K562 (cell line): ENCODE measurements around the gene TTC9B. TPM values are rescaled to one million over a fixed set of nuclear protein-coding genes. Genes with fewer than 3 reads are reported as not detected.

Experiments
- CCNT2 ChIP-seq: IDR thresholded peaks from 2 replicates; pipeline ENCODE4 v1.6.1; 2011; ENCODE audit warnings: borderline replicate concordance, low read depth, mild to moderate bottlenecking, moderate library complexity, mixed read lengths, low read length; ENCODE audit not compliant: insufficient read length; ENCODE audit errors: extremely low read depth
- DDX20 ChIP-seq: fragments of 450-650 bp; IDR thresholded peaks from 2 replicates; pipeline ENCODE4 v1.6.1; 2016; ENCODE audit warnings: missing genetic modification characterization, low read depth, mild to moderate bottlenecking, missing compliant biosample characterization, moderate library complexity
- FOXM1 ChIP-seq, 2 experiments: fragments of 450-650 bp in 1 of 2; sonication (generic) in 1 of 2; formaldehyde crosslinking in 1 of 2; IDR thresholded peaks; 2 replicates each; pipeline versions ENCODE4 v1.6.1 to v1.9.0; 2017 to 2022; ENCODE audit warnings: low read depth in 2 of 2, mild to moderate bottlenecking in 2 of 2, missing genetic modification reagents in 1 of 2, moderate library complexity in 1 of 2
- JUND ChIP-seq, 2 experiments: IDR thresholded peaks; 2 replicates in 1 of 2; 3 replicates in 1 of 2; pipeline ENCODE4 v1.6.1; 2011; ENCODE audit warnings: borderline replicate concordance in 2 of 2, low read depth in 2 of 2, low read length in 2 of 2, improper control_type of control experiment in 1 of 2, missing biosample characterization in 1 of 2, missing genetic modification characterization in 1 of 2, missing genetic modification reagents in 1 of 2
- KLF16 ChIP-seq: IDR thresholded peaks from 2 replicates; pipeline ENCODE4 v1.6.1; 2016; ENCODE audit warnings: antibody characterized with exemption
- NCOA1 ChIP-seq: fragments of 450-650 bp; IDR thresholded peaks from 2 replicates; pipeline ENCODE4 v1.6.1; 2016; ENCODE audit warnings: low read depth
- POLR2G ChIP-seq: fragments of 200-400 bp; formaldehyde crosslinking; IDR thresholded peaks from 2 replicates; pipeline ENCODE4 v1.6.1; 2017; ENCODE audit warnings: low read depth, mild to moderate bottlenecking, antibody characterized with exemption, low read length, moderate library complexity
- TFAM ChIP-seq: fragments of 250-450 bp; sonication (Bioruptor Pico); conservative IDR thresholded peaks from 2 replicates; pipeline ENCODE4 v1.5.0; 2021; ENCODE audit warnings: mild to moderate bottlenecking, moderate library complexity
- TRIM28 ChIP-seq: fragments of 450-650 bp; IDR thresholded peaks from 2 replicates; pipeline ENCODE4 v1.6.1; 2017
- ZBTB7A ChIP-seq: IDR thresholded peaks from 2 replicates; pipeline ENCODE4 v1.6.1; 2011; ENCODE audit warnings: low read depth, mild to moderate bottlenecking, low read length, moderate library complexity, borderline replicate concordance; ENCODE audit not compliant: control insufficient read depth
- ZFX ChIP-seq: sonication (generic); formaldehyde crosslinking; IDR thresholded peaks from 2 replicates; pipeline ENCODE4 v1.8.0; 2022; ENCODE audit warnings: mild to moderate bottlenecking, missing genetic modification reagents, moderate library complexity
- ZNF766 ChIP-seq: fragments of 200-800 bp; sonication (Bioruptor generic); conservative IDR thresholded peaks from 2 replicates; pipeline ENCODE4 v1.6.1; 2016; ENCODE audit warnings: missing genetic modification characterization, missing compliant biosample characterization
- ZSCAN29 ChIP-seq: fragments of 450-650 bp; IDR thresholded peaks from 2 replicates; pipeline ENCODE4 v1.6.1; 2017
- polyA plus RNA-seq, 8 experiments: library from polyadenylated mRNA; depleted of rRNA in 4 of 8; stranded (reverse) in 5 of 8; unstranded in 3 of 8; fragments of >200 nt; fragmentation: Nextera tagmentation in 2 of 8; fragmentation: Illumina TruSeq in 1 of 8; extraction: Ambion mirVana in 2 of 8; extraction: Trizol in 1 of 8; gene quantifications; 2 replicates each; pipeline versions ENCODE4 v1.2.1 to v1.2.3, GENCODE V29; 2011 to 2014; ENCODE audit warnings: inconsistent platforms in 1 of 8, missing spikeins in 1 of 8
- total RNA-seq, 7 experiments: library from RNA; depleted of rRNA in 6 of 7; stranded (reverse); fragments of >200 nt in 6 of 7; fragmentation: Illumina TruSeq in 2 of 7; extraction: Trizol in 2 of 7; gene quantifications; 2 replicates each; pipeline versions ENCODE4 v1.2.1 to v1.2.3, GENCODE V29; 2011 to 2021; ENCODE audit warnings: low replicate concordance in 1 of 7
- TF ChIP-seq, protein P1 (sequence below): fragments of 450-650 bp; IDR thresholded peaks from 2 replicates; pipeline ENCODE4 v1.6.1; 2016; ENCODE audit warnings: mild to moderate bottlenecking, moderate library complexity

TTC9B gene
- total and polyA plus RNA-seq, 9 of the 15 experiments (the other 6 are each of a cell fraction or from before 2014, with no cell fraction given), result 0.06 to 0.14 TPM; not detected in 7

DNA sequence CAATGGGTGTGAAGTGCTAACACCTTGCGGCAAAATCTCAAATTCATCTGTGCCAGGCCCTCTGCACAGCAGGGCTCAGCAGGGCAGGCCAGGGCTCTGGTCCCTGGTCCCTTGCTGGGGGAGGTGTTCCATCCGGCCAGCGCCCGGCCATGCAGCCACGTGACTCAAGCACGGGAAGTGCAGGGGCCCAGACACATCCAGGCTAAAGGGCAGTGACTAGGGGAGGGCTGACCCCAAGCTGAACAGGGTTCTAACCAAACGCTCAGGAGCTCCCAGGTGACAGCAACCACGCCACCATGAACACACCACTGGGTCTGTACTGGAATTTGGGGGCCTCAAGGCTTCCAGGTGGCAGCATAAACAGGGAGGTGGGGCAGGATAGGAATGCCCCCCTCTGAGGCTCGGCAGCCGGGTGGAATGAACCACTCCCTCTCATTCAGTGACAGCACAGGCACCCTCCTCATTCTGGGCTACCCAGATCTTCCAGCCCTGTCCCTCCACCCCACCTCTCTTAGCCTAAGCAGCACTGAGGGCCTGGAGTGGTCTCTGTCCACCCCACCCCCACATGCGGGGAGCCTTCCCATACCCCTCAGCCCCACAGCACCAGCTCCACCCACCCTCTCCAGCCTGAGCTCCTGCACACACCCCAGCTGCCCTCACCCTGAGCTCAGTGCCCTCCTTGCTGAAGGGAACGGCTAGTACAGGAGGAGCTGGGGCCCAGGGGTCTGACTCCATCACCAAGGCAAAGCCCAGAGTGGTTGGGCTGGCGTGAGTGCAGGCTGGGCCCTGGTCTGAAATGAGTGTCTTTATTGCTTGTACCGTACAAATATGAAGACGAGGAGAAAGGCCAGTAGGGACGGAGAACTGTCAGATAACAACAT is 13.6 kb upstream of the TTC9B start (continued):
- TF ChIP-seq FOXM1 (IDR thresholded peaks at IDR 0.05; ENCODE audit: low read depth) (no peak), FOXM1 (CRISPR knock-in tag; IDR thresholded peaks at IDR 0.05; ENCODE audit: low read depth) (no peak), DDX20 (tag) (no peak), JUND (IDR thresholded peaks at IDR 0.05; ENCODE audit: borderline replicate concordance, low read depth, low read length) (peak; percentile 60; the same call in 1 of the 2 replicates), JUND (tag; IDR thresholded peaks at IDR 0.05; ENCODE audit: borderline replicate concordance, low read depth, low read length) (no peak), ZFX (CRISPR knock-in tag) (no peak), POLR2G (peak; percentile 74), TFAM (CRISPR knock-in tag) (no peak), ZBTB7A (peak; percentile 14; the same call in 1 of the 2 replicates), ZNF766 (peak; percentile 33; the same call in 1 of the 2 replicates), CCNT2 (peak; percentile 41), NCOA1 (0 out of 2 replicates have a peak, but pooled peaks have one; percentile 26), TRIM28 (no peak), KLF16 (no peak), ZSCAN29 (0 out of 2 replicates have a peak, but pooled peaks have one; percentile 20)
- TF ChIP-seq, protein P1, sequence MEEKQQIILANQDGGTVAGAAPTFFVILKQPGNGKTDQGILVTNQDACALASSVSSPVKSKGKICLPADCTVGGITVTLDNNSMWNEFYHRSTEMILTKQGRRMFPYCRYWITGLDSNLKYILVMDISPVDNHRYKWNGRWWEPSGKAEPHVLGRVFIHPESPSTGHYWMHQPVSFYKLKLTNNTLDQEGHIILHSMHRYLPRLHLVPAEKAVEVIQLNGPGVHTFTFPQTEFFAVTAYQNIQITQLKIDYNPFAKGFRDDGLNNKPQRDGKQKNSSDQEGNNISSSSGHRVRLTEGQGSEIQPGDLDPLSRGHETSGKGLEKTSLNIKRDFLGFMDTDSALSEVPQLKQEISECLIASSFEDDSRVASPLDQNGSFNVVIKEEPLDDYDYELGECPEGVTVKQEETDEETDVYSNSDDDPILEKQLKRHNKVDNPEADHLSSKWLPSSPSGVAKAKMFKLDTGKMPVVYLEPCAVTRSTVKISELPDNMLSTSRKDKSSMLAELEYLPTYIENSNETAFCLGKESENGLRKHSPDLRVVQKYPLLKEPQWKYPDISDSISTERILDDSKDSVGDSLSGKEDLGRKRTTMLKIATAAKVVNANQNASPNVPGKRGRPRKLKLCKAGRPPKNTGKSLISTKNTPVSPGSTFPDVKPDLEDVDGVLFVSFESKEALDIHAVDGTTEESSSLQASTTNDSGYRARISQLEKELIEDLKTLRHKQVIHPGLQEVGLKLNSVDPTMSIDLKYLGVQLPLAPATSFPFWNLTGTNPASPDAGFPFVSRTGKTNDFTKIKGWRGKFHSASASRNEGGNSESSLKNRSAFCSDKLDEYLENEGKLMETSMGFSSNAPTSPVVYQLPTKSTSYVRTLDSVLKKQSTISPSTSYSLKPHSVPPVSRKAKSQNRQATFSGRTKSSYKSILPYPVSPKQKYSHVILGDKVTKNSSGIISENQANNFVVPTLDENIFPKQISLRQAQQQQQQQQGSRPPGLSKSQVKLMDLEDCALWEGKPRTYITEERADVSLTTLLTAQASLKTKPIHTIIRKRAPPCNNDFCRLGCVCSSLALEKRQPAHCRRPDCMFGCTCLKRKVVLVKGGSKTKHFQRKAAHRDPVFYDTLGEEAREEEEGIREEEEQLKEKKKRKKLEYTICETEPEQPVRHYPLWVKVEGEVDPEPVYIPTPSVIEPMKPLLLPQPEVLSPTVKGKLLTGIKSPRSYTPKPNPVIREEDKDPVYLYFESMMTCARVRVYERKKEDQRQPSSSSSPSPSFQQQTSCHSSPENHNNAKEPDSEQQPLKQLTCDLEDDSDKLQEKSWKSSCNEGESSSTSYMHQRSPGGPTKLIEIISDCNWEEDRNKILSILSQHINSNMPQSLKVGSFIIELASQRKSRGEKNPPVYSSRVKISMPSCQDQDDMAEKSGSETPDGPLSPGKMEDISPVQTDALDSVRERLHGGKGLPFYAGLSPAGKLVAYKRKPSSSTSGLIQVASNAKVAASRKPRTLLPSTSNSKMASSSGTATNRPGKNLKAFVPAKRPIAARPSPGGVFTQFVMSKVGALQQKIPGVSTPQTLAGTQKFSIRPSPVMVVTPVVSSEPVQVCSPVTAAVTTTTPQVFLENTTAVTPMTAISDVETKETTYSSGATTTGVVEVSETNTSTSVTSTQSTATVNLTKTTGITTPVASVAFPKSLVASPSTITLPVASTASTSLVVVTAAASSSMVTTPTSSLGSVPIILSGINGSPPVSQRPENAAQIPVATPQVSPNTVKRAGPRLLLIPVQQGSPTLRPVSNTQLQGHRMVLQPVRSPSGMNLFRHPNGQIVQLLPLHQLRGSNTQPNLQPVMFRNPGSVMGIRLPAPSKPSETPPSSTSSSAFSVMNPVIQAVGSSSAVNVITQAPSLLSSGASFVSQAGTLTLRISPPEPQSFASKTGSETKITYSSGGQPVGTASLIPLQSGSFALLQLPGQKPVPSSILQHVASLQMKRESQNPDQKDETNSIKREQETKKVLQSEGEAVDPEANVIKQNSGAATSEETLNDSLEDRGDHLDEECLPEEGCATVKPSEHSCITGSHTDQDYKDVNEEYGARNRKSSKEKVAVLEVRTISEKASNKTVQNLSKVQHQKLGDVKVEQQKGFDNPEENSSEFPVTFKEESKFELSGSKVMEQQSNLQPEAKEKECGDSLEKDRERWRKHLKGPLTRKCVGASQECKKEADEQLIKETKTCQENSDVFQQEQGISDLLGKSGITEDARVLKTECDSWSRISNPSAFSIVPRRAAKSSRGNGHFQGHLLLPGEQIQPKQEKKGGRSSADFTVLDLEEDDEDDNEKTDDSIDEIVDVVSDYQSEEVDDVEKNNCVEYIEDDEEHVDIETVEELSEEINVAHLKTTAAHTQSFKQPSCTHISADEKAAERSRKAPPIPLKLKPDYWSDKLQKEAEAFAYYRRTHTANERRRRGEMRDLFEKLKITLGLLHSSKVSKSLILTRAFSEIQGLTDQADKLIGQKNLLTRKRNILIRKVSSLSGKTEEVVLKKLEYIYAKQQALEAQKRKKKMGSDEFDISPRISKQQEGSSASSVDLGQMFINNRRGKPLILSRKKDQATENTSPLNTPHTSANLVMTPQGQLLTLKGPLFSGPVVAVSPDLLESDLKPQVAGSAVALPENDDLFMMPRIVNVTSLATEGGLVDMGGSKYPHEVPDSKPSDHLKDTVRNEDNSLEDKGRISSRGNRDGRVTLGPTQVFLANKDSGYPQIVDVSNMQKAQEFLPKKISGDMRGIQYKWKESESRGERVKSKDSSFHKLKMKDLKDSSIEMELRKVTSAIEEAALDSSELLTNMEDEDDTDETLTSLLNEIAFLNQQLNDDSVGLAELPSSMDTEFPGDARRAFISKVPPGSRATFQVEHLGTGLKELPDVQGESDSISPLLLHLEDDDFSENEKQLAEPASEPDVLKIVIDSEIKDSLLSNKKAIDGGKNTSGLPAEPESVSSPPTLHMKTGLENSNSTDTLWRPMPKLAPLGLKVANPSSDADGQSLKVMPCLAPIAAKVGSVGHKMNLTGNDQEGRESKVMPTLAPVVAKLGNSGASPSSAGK, result peak; percentile 59
